Measurements from ENCODE around the gene DDX50.

DDX50 gene

GRCh38 chr10:68988530-68989316 lies 87.6 kb downstream of the DDX50 start, which contains the start of gene KIFBP:
Gene KIFBP, plus strand, starts transcription at chr10:68988803. Its CDS starts 30 bp downstream, at chr10:68988833.
- Histone ChIP-seq H3F3A (ENCODE audit: low read depth) (0 out of 2 replicates have a peak, but pooled peaks cover 3% of the 10 kb centered on the region), H3K27me3 (ENCODE audit: insufficient read depth, low read length, poor library complexity, severe bottlenecking) (no peaks in the 10 kb centered on the region), H3K9ac (ENCODE audit: low read depth, low read length, poor library complexity, severe bottlenecking) (peak within 1 kb of the TSS; percentile 82), H2AFZ (ENCODE audit: low read length) (peak within 1 kb of the TSS; percentile 98), H3K9me2 (replicated peaks; ENCODE audit: low read depth, low read length) (no peaks in the 10 kb centered on the region), H3K4me1 (ENCODE audit: insufficient read depth, low read length, poor library complexity, severe bottlenecking) (peaks cover 39% of the 10 kb centered on the region), H3K4me3 (ENCODE audit: low read length, poor library complexity, severe bottlenecking) (peak within 1 kb of the TSS; percentile 86), H3K36me3 (ENCODE audit: insufficient read depth, low read length) (peaks cover 15% of the 10 kb centered on the region; the same call in 1 of the 2 replicates), H4K20me1 (ENCODE audit: insufficient read depth, low read length, poor library complexity, severe bottlenecking) (no peaks in the 10 kb centered on the region), H3K79me2 (ENCODE audit: insufficient read depth, low read length) (peaks cover 49% of the 10 kb centered on the region), H3K4me2 (ENCODE audit: low read depth, low read length, poor library complexity, severe bottlenecking) (peak within 1 kb of the TSS; percentile 87), H3K9me3 (ENCODE audit: insufficient read depth, low read depth, low read length) (no peaks in the 10 kb centered on the region)
- TF ChIP-seq CTCF (conservative IDR thresholded peaks at IDR 0.05; ENCODE audit: low read length) (peak; percentile 57), EZH2phosphoT487 (IDR thresholded peaks at IDR 0.05; ENCODE audit: borderline replicate concordance) (no peak)

GRCh38 chr10:68989317-68989990 lies 88.3 kb downstream of the DDX50 start:
- peak overlapping the region; percentile 82 for H3K9ac ChIP-seq (ENCODE audit: low read depth, low read length, poor library complexity, severe bottlenecking)
- H2AFZ ChIP-seq (ENCODE audit: low read length) = peak overlapping the region; percentile 98
- TF ChIP-seq EZH2phosphoT487 (IDR thresholded peaks at IDR 0.05; ENCODE audit: borderline replicate concordance) (no peak), CTCF (conservative IDR thresholded peaks at IDR 0.05; ENCODE audit: low read length) (no peak)
- no peaks in the 10 kb centered on the region for H4K20me1 ChIP-seq (ENCODE audit: insufficient read depth, low read length, poor library complexity, severe bottlenecking)
- H3K9me3 ChIP-seq (ENCODE audit: insufficient read depth, low read depth, low read length) = no peaks in the 10 kb centered on the region
- peak overlapping the region; percentile 86 for H3K4me3 ChIP-seq (ENCODE audit: low read length, poor library complexity, severe bottlenecking)
- H3K79me2 ChIP-seq (ENCODE audit: insufficient read depth, low read length) = peaks cover 54% of the 10 kb centered on the region
- 0 out of 2 replicates have a peak, but pooled peaks cover 3% of the 10 kb centered on the region for H3F3A ChIP-seq (ENCODE audit: low read depth)
- peak overlapping the region; percentile 87 for H3K4me2 ChIP-seq (ENCODE audit: low read depth, low read length, poor library complexity, severe bottlenecking)
- no peaks in the 10 kb centered on the region for H3K9me2 ChIP-seq (replicated peaks; ENCODE audit: low read depth, low read length)
- peaks cover 44% of the 10 kb centered on the region for H3K4me1 ChIP-seq (ENCODE audit: insufficient read depth, low read length, poor library complexity, severe bottlenecking)
- H3K36me3 ChIP-seq (ENCODE audit: insufficient read depth, low read length) = peaks cover 8% of the 10 kb centered on the region; the same call in 1 of the 2 replicates
- H3K27me3 ChIP-seq (ENCODE audit: insufficient read depth, low read length, poor library complexity, severe bottlenecking) = no peaks in the 10 kb centered on the region

GRCh38 chr10:68992636-68993440 lies 91.7 kb downstream of the DDX50 start:
- H3K9ac ChIP-seq (ENCODE audit: low read depth, low read length, poor library complexity, severe bottlenecking) = peak overlapping the region; percentile 69
- peak overlapping the region; percentile 85 for H3K4me2 ChIP-seq (ENCODE audit: low read depth, low read length, poor library complexity, severe bottlenecking)
- H4K20me1 ChIP-seq (ENCODE audit: insufficient read depth, low read length, poor library complexity, severe bottlenecking) = no peaks in the 10 kb centered on the region
- no peaks in the 10 kb centered on the region for H3K9me2 ChIP-seq (replicated peaks; ENCODE audit: low read depth, low read length)
- peaks cover 47% of the 10 kb centered on the region for H3K4me1 ChIP-seq (ENCODE audit: insufficient read depth, low read length, poor library complexity, severe bottlenecking)
- H3K36me3 ChIP-seq (ENCODE audit: insufficient read depth, low read length) = no peaks in the 10 kb centered on the region
- H3F3A ChIP-seq (ENCODE audit: low read depth) = no peaks in the 10 kb centered on the region
- no peak overlapping the region for H2AFZ ChIP-seq (ENCODE audit: low read length)
- no peaks in the 10 kb centered on the region for H3K9me3 ChIP-seq (ENCODE audit: insufficient read depth, low read depth, low read length)
- no peaks in the 10 kb centered on the region for H3K27me3 ChIP-seq (ENCODE audit: insufficient read depth, low read length, poor library complexity, severe bottlenecking)
- TF ChIP-seq CTCF (conservative IDR thresholded peaks at IDR 0.05; ENCODE audit: low read length) (no peak), EZH2phosphoT487 (IDR thresholded peaks at IDR 0.05; ENCODE audit: borderline replicate concordance) (no peak)
- peaks cover 81% of the 10 kb centered on the region for H3K79me2 ChIP-seq (ENCODE audit: insufficient read depth, low read length)
- H3K4me3 ChIP-seq (ENCODE audit: low read length, poor library complexity, severe bottlenecking) = peak overlapping the region; percentile 69

All from Loucy (cell line).